Liver (tissue), 9 donors: ENCODE measurements around the gene MAF. TPM values are rescaled to one million over a fixed set of nuclear protein-coding genes. Genes with fewer than 3 reads are reported as not detected.
A peak's percentile ranks its signal among the peaks of the same experiment; 100 is the strongest.

Experiments used
- DNase-seq: peaks from one replicate; pipeline ENCODE4 v3.0.0-alpha.2; 2017; ENCODE audit warnings: low spot score
- H3K27ac ChIP-seq, 2 donors: one replicate each; pipeline ENCODE4 v1.7.0; 2013; ENCODE audit warnings: inconsistent platforms in 2 of 2, low read length in 2 of 2, control low read depth in 1 of 2, low read depth in 1 of 2, mild to moderate bottlenecking in 1 of 2
- H3K27me3 ChIP-seq, 4 donors: one replicate each; pipeline versions ENCODE4 v1.6.1 to v1.7.0; 2013; ENCODE audit warnings: low read length in 3 of 4, inconsistent platforms in 1 of 4, mild to moderate bottlenecking in 1 of 4, moderate library complexity in 1 of 4; ENCODE audit not compliant: control insufficient read depth in 4 of 4, insufficient read depth in 4 of 4
- H3K36me3 ChIP-seq, 4 donors: one replicate each; pipeline versions ENCODE4 v1.6.1 to v1.7.0; 2013; ENCODE audit warnings: low read length in 3 of 4, mild to moderate bottlenecking in 3 of 4, low read depth in 1 of 4, moderate library complexity in 1 of 4; ENCODE audit not compliant: control insufficient read depth in 4 of 4, insufficient read depth in 3 of 4
- H3K4me1 ChIP-seq, 4 donors: one replicate each; pipeline versions ENCODE4 v1.6.1 to v1.7.0; 2013; ENCODE audit warnings: low read length in 3 of 4, mild to moderate bottlenecking in 3 of 4, moderate library complexity in 1 of 4; ENCODE audit not compliant: control insufficient read depth in 4 of 4, insufficient read depth in 4 of 4
- H3K4me3 ChIP-seq, 3 donors: one replicate each; pipeline versions ENCODE4 v1.6.1 to v1.7.0; 2013; ENCODE audit warnings: low read length in 3 of 3, control low read depth in 1 of 3, low read depth in 1 of 3, mild to moderate bottlenecking in 1 of 3
- H3K9ac ChIP-seq, 2 donors: one replicate each; pipeline ENCODE4 v1.7.0; 2013; ENCODE audit warnings: low read length in 2 of 2, mild to moderate bottlenecking in 2 of 2, moderate library complexity in 2 of 2, control low read depth in 1 of 2, low read depth in 1 of 2
- H3K9me3 ChIP-seq, 4 donors: one replicate each; pipeline versions ENCODE4 v1.6.1 to v1.7.0; 2013; ENCODE audit warnings: low read length in 3 of 4; ENCODE audit not compliant: control insufficient read depth in 4 of 4
- CTCF ChIP-seq: fragments of 150-350 bp; IDR thresholded peaks from 2 replicates; pipeline ENCODE4 v1.5.1; 2017; ENCODE audit warnings: improper control_type of control experiment, low read depth, low read length; ENCODE audit not compliant: missing input control
- EGR1 ChIP-seq, 2 donors: IDR thresholded peaks; 2 replicates each; pipeline ENCODE4 v1.6.1; 2016 to 2018; ENCODE audit warnings: antibody characterized with exemption in 2 of 2, low read depth in 2 of 2
- GABPA ChIP-seq, 2 donors: IDR thresholded peaks in 1 of 2; conservative IDR thresholded peaks in 1 of 2; 2 replicates each; pipeline ENCODE4 v1.6.1; 2016; ENCODE audit warnings: antibody characterized with exemption in 2 of 2, mild to moderate bottlenecking in 1 of 2, moderate library complexity in 1 of 2
- HNF4A ChIP-seq, 2 donors: conservative IDR thresholded peaks; 2 replicates each; pipeline ENCODE4 v1.6.1; 2016; ENCODE audit warnings: antibody characterized with exemption in 2 of 2, mild to moderate bottlenecking in 2 of 2
- HNF4G ChIP-seq: IDR thresholded peaks from 2 replicates; pipeline ENCODE4 v1.6.1; 2016; ENCODE audit warnings: antibody characterized with exemption
- MAX ChIP-seq: IDR thresholded peaks from 2 replicates; pipeline ENCODE4 v1.6.1; 2016; ENCODE audit warnings: antibody characterized with exemption
- NR2F2 ChIP-seq: IDR thresholded peaks from 2 replicates; pipeline ENCODE4 v1.6.1; 2016; ENCODE audit warnings: antibody characterized with exemption
- RAD21 ChIP-seq, 2 donors: IDR thresholded peaks; 2 replicates each; pipeline ENCODE4 v1.6.1; 2016; ENCODE audit warnings: antibody characterized with exemption in 2 of 2, mild to moderate bottlenecking in 2 of 2
- REST ChIP-seq: IDR thresholded peaks from 2 replicates; pipeline ENCODE4 v1.6.1; 2016; ENCODE audit warnings: antibody characterized with exemption, mild to moderate bottlenecking
- RXRA ChIP-seq, 2 donors: IDR thresholded peaks; 2 replicates each; pipeline ENCODE4 v1.6.1; 2017 to 2018; ENCODE audit warnings: antibody characterized with exemption in 2 of 2, mild to moderate bottlenecking in 1 of 2
- SP1 ChIP-seq: IDR thresholded peaks from 2 replicates; pipeline ENCODE4 v1.6.1; 2018; ENCODE audit warnings: antibody characterized with exemption, mild to moderate bottlenecking
- TAF1 ChIP-seq: conservative IDR thresholded peaks from 2 replicates; pipeline ENCODE4 v1.6.1; 2016; ENCODE audit warnings: antibody characterized with exemption, mild to moderate bottlenecking
- YY1 ChIP-seq: IDR thresholded peaks from 2 replicates; pipeline ENCODE4 v1.6.1; 2016; ENCODE audit warnings: antibody characterized with exemption, mild to moderate bottlenecking
- ZBTB33 ChIP-seq: IDR thresholded peaks from 2 replicates; pipeline ENCODE4 v1.6.1; 2016; ENCODE audit warnings: antibody characterized with exemption
- WGBS: extraction: QIAGEN DNeasy Blood & Tissue Kit; methylation state at CpG from one replicate; pipeline ENCODE4 v1.1.7; 2013; 5-methylcytosine and 5-hydroxymethylcytosine counted together
- polyA plus RNA-seq, 2 donors: library from polyadenylated mRNA; stranded (reverse) in 1 of 2; unstranded in 1 of 2; fragments of 200-250 nt in 1 of 2; fragments of >200 nt in 1 of 2; fragmentation: Nextera tagmentation in 1 of 2; extraction: Ambion mirVana in 1 of 2; gene quantifications; one replicate each; pipeline versions ENCODE4 v1.2.1 to v1.2.3, GENCODE V29; 2013 to 2015
- total RNA-seq, 2 donors: library from RNA; depleted of rRNA; stranded (reverse); fragments of >200 nt; gene quantifications; one replicate each; pipeline ENCODE4 v1.2.3, GENCODE V29; 2014
- TF ChIP-seq, protein P1 (sequence below): IDR thresholded peaks from 2 replicates; pipeline ENCODE4 v1.6.1; 2016; ENCODE audit warnings: antibody characterized with exemption
- donor health status: healthy.
- donor health status: healthy.
- donor health status: healthy.
- donor health status: healthy.
- donor health status: healthy.

The MAF gene
- total and polyA plus RNA-seq, 4 donors: 9.7 to 20.9 (median 16.7) TPM

- Histone ChIP-seq H3K36me3 (peaks cover 0 to 2% (median 0%) of the 10 kb centered on the region in 4 donors), H3K4me1 (peaks cover 4 to 39% (median 24%) of the 10 kb centered on the region in 4 donors), H3K27ac (peak overlapping the region; percentile 88 to 94), H3K4me3 (peak overlapping the region; percentile 84 to 98 (median 97)), H3K9ac (peak overlapping the region; percentile 77 to 96), H3K9me3 (no peaks in the 10 kb centered on the region), H3K27me3 (no peaks in the 10 kb centered on the region)
- WGBS: under 1% methylated on average over 51 of the region's 51 CpGs
- DNase-seq: peak; percentile 44
- TF ChIP-seq EGR1 (IDR thresholded peaks at IDR 0.05; ENCODE audit: low read depth in 2 of 2): no peak
- no peak for TF ChIP-seq NR2F2
- peak; percentile 45 to 63 for TF ChIP-seq RAD21 (IDR thresholded peaks at IDR 0.05)
- TF ChIP-seq ZBTB33: no peak
- TF ChIP-seq TAF1: peak; percentile 21
- peak; percentile 27 for TF ChIP-seq CTCF
- no peak for TF ChIP-seq REST
- peak in 1 of 2 donors; percentile 12 for TF ChIP-seq HNF4A (conservative IDR thresholded peaks at IDR 0.05)
- no peak for TF ChIP-seq RXRA (IDR thresholded peaks at IDR 0.05)
- no peak for TF ChIP-seq YY1
Observed at GRCh38 chr16:79598348-79599181, 2.0 kb downstream of the MAF start.

- WGBS: 10% methylated on average over 3 of the region's 3 CpGs
- peak overlapping the region; percentile 84 to 98 (median 97) for H3K4me3 ChIP-seq
- H3K27ac ChIP-seq: peak overlapping the region; percentile 88 to 94
- no peak for DNase-seq
- peaks cover 0 to 2% (median 0%) of the 10 kb centered on the region in 4 donors for H3K36me3 ChIP-seq
- H3K9ac ChIP-seq: peak overlapping the region; percentile 55 to 96
- no peaks in the 10 kb centered on the region for H3K9me3 ChIP-seq
- no peaks in the 10 kb centered on the region for H3K27me3 ChIP-seq
- peaks cover 6 to 42% (median 27%) of the 10 kb centered on the region in 4 donors for H3K4me1 ChIP-seq
- TF ChIP-seq EGR1 (IDR thresholded peaks at IDR 0.05; ENCODE audit: low read depth in 2 of 2) (no peak), HNF4G (no peak), SP1 (no peak), RAD21 (IDR thresholded peaks at IDR 0.05) (no peak), YY1 (no peak), GABPA (IDR thresholded peaks at IDR 0.05 in 1 of 2, conservative IDR thresholded peaks at IDR 0.05 in 1 of 2) (no peak), RXRA (IDR thresholded peaks at IDR 0.05) (no peak), ZBTB33 (no peak), REST (no peak), HNF4A (conservative IDR thresholded peaks at IDR 0.05) (no peak), MAX (no peak)
- TF ChIP-seq, protein P1, sequence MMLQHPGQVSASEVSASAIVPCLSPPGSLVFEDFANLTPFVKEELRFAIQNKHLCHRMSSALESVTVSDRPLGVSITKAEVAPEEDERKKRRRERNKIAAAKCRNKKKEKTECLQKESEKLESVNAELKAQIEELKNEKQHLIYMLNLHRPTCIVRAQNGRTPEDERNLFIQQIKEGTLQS: no peak
Observed at GRCh38 chr16:79598063-79598347, 2.5 kb downstream of the MAF start.
